Choroid plexus epithelial cell (primary cell): Measurements from ENCODE around the gene KCTD16.

Experiments used
- DNase-seq: peaks from one replicate; pipeline ENCODE4 v3.0.0-alpha.2; 2010; ENCODE audit warnings: low read depth
- H3K4me3 ChIP-seq: 2 replicates; pipeline ENCODE4 v1.5.1; 2011; ENCODE audit warnings: low read depth, mild to moderate bottlenecking, control low read depth, low read length, moderate library complexity
- CTCF ChIP-seq: conservative IDR thresholded peaks from 2 replicates; pipeline ENCODE4 v1.5.1; 2011; ENCODE audit warnings: low read depth, mild to moderate bottlenecking, control low read depth, inconsistent platforms, low read length, moderate library complexity

Gene KCTD16

GRCh38 chr5:144460600-144460999 lies 289.9 kb downstream of the KCTD16 start:
- H3K4me3 ChIP-seq, result no peak overlapping the region
- DNase-seq, result no peak
- TF ChIP-seq CTCF, result no peak

- no peak for DNase-seq
- H3K4me3 ChIP-seq, result no peak overlapping the region
- no peak for TF ChIP-seq CTCF
Observed at GRCh38 chr5:144462577-144462976, 291.9 kb downstream of the KCTD16 start.

- no peak overlapping the region for H3K4me3 ChIP-seq
- no peak for DNase-seq
- TF ChIP-seq CTCF, result no peak
Observed at GRCh38 chr5:144463481-144464223, 293.0 kb downstream of the KCTD16 start.

- no peak for DNase-seq
- no peak overlapping the region for H3K4me3 ChIP-seq
- no peak for TF ChIP-seq CTCF
Observed at GRCh38 chr5:144464306-144464705, 293.6 kb downstream of the KCTD16 start.

GRCh38 chr5:144465441-144465840 lies 294.8 kb downstream of the KCTD16 start:
- no peak overlapping the region for H3K4me3 ChIP-seq
- DNase-seq, result no peak
- no peak for TF ChIP-seq CTCF

- peak; percentile 76 for TF ChIP-seq CTCF
- DNase-seq, result peak; percentile 57
- H3K4me3 ChIP-seq, result no peak overlapping the region
Observed at GRCh38 chr5:144467792-144468191, 297.1 kb downstream of the KCTD16 start.

GRCh38 chr5:144468571-144468970 lies 297.9 kb downstream of the KCTD16 start:
- DNase-seq, result no peak
- TF ChIP-seq CTCF, result no peak
- no peak overlapping the region for H3K4me3 ChIP-seq
